IMR-90 (cell line): ENCODE results near the gene LCE2B.

Source experiments
- BHLHE40 ChIP-seq: fragments of 150-350 bp; IDR thresholded peaks from 2 replicates; pipeline ENCODE4 v1.6.1; 2016; ENCODE audit warnings: mild to moderate bottlenecking, low read depth, low read length
- CEBPB ChIP-seq: IDR thresholded peaks from 2 replicates; pipeline ENCODE4 v1.6.1; 2012; ENCODE audit warnings: low read depth, low read length, improper control_type of control experiment
- CTCF ChIP-seq: conservative IDR thresholded peaks from 2 replicates; pipeline ENCODE4 v1.5.1; 2012; ENCODE audit warnings: mild to moderate bottlenecking, low read depth, low read length, improper control_type of control experiment
- ELK1 ChIP-seq: fragments of 150-350 bp; IDR thresholded peaks from 2 replicates; pipeline ENCODE4 v1.6.1; 2016; ENCODE audit warnings: low read depth, mild to moderate bottlenecking, low read length, moderate library complexity, borderline replicate concordance
- FOS ChIP-seq: fragments of 150-350 bp; IDR thresholded peaks from 2 replicates; pipeline ENCODE4 v1.6.1; 2016; ENCODE audit warnings: low read depth, low read length
- MAFK ChIP-seq: IDR thresholded peaks from 2 replicates; pipeline ENCODE4 v1.6.1; 2012; ENCODE audit warnings: low read depth, low read length, improper control_type of control experiment
- MAZ ChIP-seq: IDR thresholded peaks from 2 replicates; pipeline ENCODE4 v1.6.1; 2012; ENCODE audit warnings: low read depth, mild to moderate bottlenecking, low read length, improper control_type of control experiment, moderate library complexity, borderline replicate concordance
- MXI1 ChIP-seq: IDR thresholded peaks from 2 replicates; pipeline ENCODE4 v1.6.1; 2012; ENCODE audit warnings: low read depth, mild to moderate bottlenecking, low read length, moderate library complexity, borderline replicate concordance
- POLR2A ChIP-seq: IDR thresholded peaks from 2 replicates; pipeline ENCODE4 v1.6.1; 2012; ENCODE audit warnings: mild to moderate bottlenecking, low read depth, low read length
- RAD21 ChIP-seq: IDR thresholded peaks from 2 replicates; pipeline ENCODE4 v1.6.1; 2012; ENCODE audit warnings: low read length, improper control_type of control experiment
- RCOR1 ChIP-seq: IDR thresholded peaks from 2 replicates; pipeline ENCODE4 v1.6.1; 2012; ENCODE audit warnings: mild to moderate bottlenecking, low read length, improper control_type of control experiment; ENCODE audit not compliant: insufficient replicate concordance
- RFX5 ChIP-seq: IDR thresholded peaks from 2 replicates; pipeline ENCODE4 v1.8.0; 2012; ENCODE audit warnings: low read depth, mild to moderate bottlenecking, low read length, moderate library complexity
- SMC3 ChIP-seq: fragments of 150-350 bp; IDR thresholded peaks from 2 replicates; pipeline ENCODE4 v1.6.1; 2016; ENCODE audit warnings: low read depth, mild to moderate bottlenecking, antibody characterized with exemption, low read length, moderate library complexity
- USF2 ChIP-seq: fragments of 150-350 bp; IDR thresholded peaks from 2 replicates; pipeline ENCODE4 v1.6.1; 2017; ENCODE audit warnings: mild to moderate bottlenecking, antibody characterized with exemption, low read length, low read depth

- TF ChIP-seq USF2 = no peak
- TF ChIP-seq POLR2A = no peak
- no peak for TF ChIP-seq CTCF
- TF ChIP-seq CEBPB = no peak
- TF ChIP-seq RFX5 = no peak
- TF ChIP-seq SMC3 = no peak
- no peak for TF ChIP-seq FOS
- TF ChIP-seq BHLHE40 = peak; percentile 69; the same call in 1 of the 2 replicates
- no peak for TF ChIP-seq MAZ
- TF ChIP-seq MAFK = no peak
- TF ChIP-seq ELK1 = no peak
- no peak for TF ChIP-seq RAD21
- no peak for TF ChIP-seq RCOR1
- no peak for TF ChIP-seq MXI1
Observed at GRCh38 chr1:152697701-152698600, 12.0 kb downstream of the LCE2B start, which contains the start of gene LCE2A.
